ENCODE data around the gene ZBTB7C. TPM values are rescaled to one million over a fixed set of nuclear protein-coding genes. Genes with fewer than 3 reads are reported as not detected.

Gene ZBTB7C
- total RNA-seq, 1 donor from 2014 or later: 15.0 TPM

DNA sequence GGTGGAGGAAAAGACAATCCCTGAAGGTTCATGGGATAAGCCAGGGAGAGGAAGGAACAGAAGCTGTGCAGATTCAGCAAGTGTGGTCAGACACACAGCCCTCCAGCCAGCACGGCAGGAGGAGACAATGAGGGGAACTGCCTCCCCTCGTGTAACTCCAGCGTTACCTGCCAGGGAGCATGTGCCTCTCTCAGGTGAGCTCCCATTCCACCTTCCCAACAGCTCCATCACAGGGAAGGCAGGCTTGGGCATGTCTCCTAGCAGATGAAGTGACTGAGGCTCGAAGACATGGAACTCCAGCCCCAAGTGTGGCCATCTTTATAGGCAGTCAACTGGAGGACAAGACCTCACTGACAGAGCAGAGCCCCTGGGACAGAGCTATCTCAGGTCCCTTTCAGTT lies 47.4 kb downstream of the ZBTB7C start:
- DNase-seq (no peak), ATAC-seq (no peak)
- no peaks in the 10 kb centered on the region for H3K27me3 ChIP-seq (ENCODE audit: low read depth)
- no peaks in the 10 kb centered on the region for H3K9me3 ChIP-seq
- TF ChIP-seq, protein P1, sequence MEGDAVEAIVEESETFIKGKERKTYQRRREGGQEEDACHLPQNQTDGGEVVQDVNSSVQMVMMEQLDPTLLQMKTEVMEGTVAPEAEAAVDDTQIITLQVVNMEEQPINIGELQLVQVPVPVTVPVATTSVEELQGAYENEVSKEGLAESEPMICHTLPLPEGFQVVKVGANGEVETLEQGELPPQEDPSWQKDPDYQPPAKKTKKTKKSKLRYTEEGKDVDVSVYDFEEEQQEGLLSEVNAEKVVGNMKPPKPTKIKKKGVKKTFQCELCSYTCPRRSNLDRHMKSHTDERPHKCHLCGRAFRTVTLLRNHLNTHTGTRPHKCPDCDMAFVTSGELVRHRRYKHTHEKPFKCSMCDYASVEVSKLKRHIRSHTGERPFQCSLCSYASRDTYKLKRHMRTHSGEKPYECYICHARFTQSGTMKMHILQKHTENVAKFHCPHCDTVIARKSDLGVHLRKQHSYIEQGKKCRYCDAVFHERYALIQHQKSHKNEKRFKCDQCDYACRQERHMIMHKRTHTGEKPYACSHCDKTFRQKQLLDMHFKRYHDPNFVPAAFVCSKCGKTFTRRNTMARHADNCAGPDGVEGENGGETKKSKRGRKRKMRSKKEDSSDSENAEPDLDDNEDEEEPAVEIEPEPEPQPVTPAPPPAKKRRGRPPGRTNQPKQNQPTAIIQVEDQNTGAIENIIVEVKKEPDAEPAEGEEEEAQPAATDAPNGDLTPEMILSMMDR (IDR thresholded peaks at IDR 0.05): no peak
- no peaks in the 10 kb centered on the region for H3K4me1 ChIP-seq
- intact Hi-C loops (cut with DNase I): no loop called here
- H3K36me3 ChIP-seq: no peaks in the 10 kb centered on the region
- H3K27ac ChIP-seq: no peak overlapping the region
- H3K4me3 ChIP-seq: no peak overlapping the region

GRCh38 chr18:48360376-48361021 lies 48.7 kb downstream of the ZBTB7C start:
- TF ChIP-seq, protein P1 (IDR thresholded peaks at IDR 0.05): no peak
- Histone ChIP-seq H3K4me3 (no peak overlapping the region), H3K9me3 (no peaks in the 10 kb centered on the region), H3K27me3 (ENCODE audit: low read depth) (no peaks in the 10 kb centered on the region), H3K4me1 (no peaks in the 10 kb centered on the region), H3K27ac (no peak overlapping the region), H3K36me3 (no peaks in the 10 kb centered on the region)
- ATAC-seq: no peak
- no peak for DNase-seq
- intact Hi-C loops (cut with DNase I): no loop called here

DNA sequence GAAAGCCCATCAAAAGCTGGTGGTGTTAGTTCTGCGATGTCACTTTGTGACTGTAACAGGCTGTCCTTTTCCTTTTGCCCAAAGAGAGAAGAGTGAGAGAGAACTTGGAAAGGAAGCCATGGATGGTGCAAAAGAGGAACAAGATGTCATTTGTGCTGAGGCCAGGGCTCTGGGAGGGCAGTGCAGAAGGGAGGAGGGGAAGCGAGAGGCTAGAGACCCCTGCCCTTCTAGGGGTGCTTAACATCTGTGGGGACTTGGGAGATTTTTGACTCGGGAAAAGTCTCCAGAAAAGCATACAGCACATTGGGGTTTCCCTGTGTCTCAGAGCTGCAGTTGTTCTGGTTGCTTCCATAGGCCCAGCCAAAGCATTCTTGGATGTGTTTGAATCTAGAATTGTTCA lies 49.6 kb downstream of the ZBTB7C start:
- Histone ChIP-seq H3K4me1 (no peaks in the 10 kb centered on the region), H3K4me3 (no peak overlapping the region), H3K9me3 (no peaks in the 10 kb centered on the region), H3K27me3 (ENCODE audit: low read depth) (no peaks in the 10 kb centered on the region), H3K36me3 (no peaks in the 10 kb centered on the region), H3K27ac (no peak overlapping the region)
- intact Hi-C loops (cut with DNase I): no loop called here
- DNase-seq (no peak), ATAC-seq (no peak)
- TF ChIP-seq, protein P1 (IDR thresholded peaks at IDR 0.05): no peak

DNA sequence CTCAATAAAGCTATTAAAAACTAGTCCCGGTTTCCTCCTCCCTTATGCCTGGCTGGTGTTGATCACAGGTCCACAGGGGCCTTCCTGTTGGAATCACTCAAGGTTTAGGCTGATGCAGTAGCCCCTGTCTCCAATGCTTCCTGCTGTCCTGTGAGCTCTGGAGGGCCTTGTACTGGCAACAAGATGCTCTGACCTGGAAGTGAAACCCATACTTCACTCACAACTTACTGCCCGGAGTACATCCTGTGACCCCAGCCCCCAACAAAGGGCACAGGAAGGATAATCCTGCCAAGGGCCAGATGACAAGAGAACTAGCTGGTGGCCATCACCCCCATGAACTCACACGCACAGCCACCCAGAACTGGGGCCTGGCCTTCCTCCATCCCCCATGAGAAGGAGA lies 50.3 kb downstream of the ZBTB7C start:
- no peaks in the 10 kb centered on the region for H3K36me3 ChIP-seq
- H3K4me3 ChIP-seq: no peak overlapping the region
- DNase-seq (no peak), ATAC-seq (no peak)
- TF ChIP-seq, protein P1 (IDR thresholded peaks at IDR 0.05): no peak
- no peak overlapping the region for H3K27ac ChIP-seq
- H3K4me1 ChIP-seq: no peaks in the 10 kb centered on the region
- intact Hi-C loops (cut with DNase I): no loop called here
- H3K9me3 ChIP-seq: no peaks in the 10 kb centered on the region
- no peaks in the 10 kb centered on the region for H3K27me3 ChIP-seq (ENCODE audit: low read depth)

GRCh38 chr18:48356909-48357631 lies 52.1 kb downstream of the ZBTB7C start:
- intact Hi-C loops (cut with DNase I): no loop called here
- ATAC-seq (peak; percentile 7 to 32), DNase-seq (no peak)
- Histone ChIP-seq H3K36me3 (no peaks in the 10 kb centered on the region), H3K27ac (no peak overlapping the region), H3K9me3 (no peaks in the 10 kb centered on the region), H3K4me1 (no peaks in the 10 kb centered on the region), H3K4me3 (no peak overlapping the region), H3K27me3 (ENCODE audit: low read depth) (no peaks in the 10 kb centered on the region)
- TF ChIP-seq, protein P1 (IDR thresholded peaks at IDR 0.05): no peak

All from lower lobe of right lung (tissue), 2 donors.